ENCODE measurements around the gene RUSF1. TPM values are rescaled to one million over a fixed set of nuclear protein-coding genes. Genes with fewer than 3 reads are reported as not detected.
A peak's percentile ranks its signal among the peaks of the same experiment; 100 is the strongest.

The RUSF1 gene
- polyA plus RNA-seq, 1 of the 3 experiments (the other 2 are of a cell fraction), result 36.5 TPM

DNA sequence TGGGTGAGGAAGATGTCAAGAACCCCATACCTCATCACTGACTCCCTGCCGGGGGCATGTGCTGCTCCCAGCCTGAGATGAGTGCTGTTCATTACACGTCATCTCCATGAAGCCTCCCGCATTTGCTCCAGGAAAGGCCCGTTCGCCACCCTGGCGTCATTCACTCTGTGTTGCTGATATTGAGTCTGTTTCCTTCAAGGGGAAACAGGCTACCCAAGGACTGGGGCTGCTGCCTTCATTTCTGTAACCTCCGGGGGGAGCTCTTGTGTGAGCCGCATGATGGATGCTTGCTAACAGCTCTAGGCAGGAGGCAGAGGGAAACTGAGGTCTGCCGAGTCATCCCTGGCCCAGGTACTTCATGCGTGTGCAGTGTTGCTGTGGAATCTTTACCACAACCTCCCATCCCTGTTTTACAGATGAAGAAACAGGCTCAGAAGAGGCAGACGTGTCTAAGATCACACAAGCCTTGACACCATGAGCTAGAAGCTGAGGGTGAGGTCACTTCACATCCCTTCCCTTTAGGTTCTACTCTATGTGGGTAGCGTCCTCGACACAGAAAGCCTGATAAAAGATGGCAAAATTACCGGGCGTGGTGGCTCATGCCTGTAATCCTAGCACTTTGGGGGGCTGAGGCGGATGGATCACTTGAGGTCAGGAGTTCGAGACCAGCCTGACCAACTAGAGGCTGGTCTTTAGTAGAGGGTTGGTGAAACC lies 52.4 kb downstream of the RUSF1 start:
- POLR2A ChIA-PET, result no interaction called here
- Histone ChIP-seq H3K4me3 (ENCODE audit: low read depth in 2 of 2, low read length in 1 of 2) (no peak overlapping the region), H3K4me2 (peak overlapping the region; percentile 32; the same call in 1 of the 2 replicates), H3K4me1 (ENCODE audit: control insufficient read depth in 1 of 2, insufficient read depth in 2 of 2, low read depth in 1 of 2, low read length in 1 of 2) (peaks cover 46 to 57% of the 10 kb centered on the region in 2 experiments; a peak in 3 of 4 replicates), H3K9me2 (no peaks in the 10 kb centered on the region), H3K9me3 (no peaks in the 10 kb centered on the region), H3F3A (replicated peaks; ENCODE audit: insufficient read depth) (peaks cover 32% of the 10 kb centered on the region), H3K36me3 (replicated peaks in 1 of 2; ENCODE audit: control insufficient read depth in 1 of 2, insufficient read depth in 2 of 2, low read length in 1 of 2) (peaks cover 3 to 10% of the 10 kb centered on the region in 2 experiments), H3K79me2 (ENCODE audit: insufficient read depth) (peaks cover 61% of the 10 kb centered on the region), H3K27me3 (ENCODE audit: insufficient read depth) (no peaks in the 10 kb centered on the region), H3K27ac (ENCODE audit: low read depth in 2 of 2, low read length in 1 of 2) (no peak overlapping the region), H2AFZ (ENCODE audit: low read depth) (no peak overlapping the region), H3K9ac (no peak overlapping the region), H4K20me1 (ENCODE audit: insufficient read depth) (peaks cover 38% of the 10 kb centered on the region)
- CTCF ChIA-PET, result interaction anchor here (0.6 to 8.0 kb wide), 5 partner anchors 12 to 502 kb away, joined by 3 to 80 read pairs (median 3); partner anchors contain the start of genes HSD3B7 and ZNF843
- TF ChIP-seq, protein P1, sequence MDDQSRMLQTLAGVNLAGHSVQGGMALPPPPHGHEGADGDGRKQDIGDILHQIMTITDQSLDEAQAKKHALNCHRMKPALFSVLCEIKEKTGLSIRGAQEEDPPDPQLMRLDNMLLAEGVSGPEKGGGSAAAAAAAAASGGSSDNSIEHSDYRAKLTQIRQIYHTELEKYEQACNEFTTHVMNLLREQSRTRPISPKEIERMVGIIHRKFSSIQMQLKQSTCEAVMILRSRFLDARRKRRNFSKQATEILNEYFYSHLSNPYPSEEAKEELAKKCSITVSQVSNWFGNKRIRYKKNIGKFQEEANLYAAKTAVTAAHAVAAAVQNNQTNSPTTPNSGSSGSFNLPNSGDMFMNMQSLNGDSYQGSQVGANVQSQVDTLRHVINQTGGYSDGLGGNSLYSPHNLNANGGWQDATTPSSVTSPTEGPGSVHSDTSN (IDR thresholded peaks at IDR 0.05), result no peak
- no peak for TF ChIP-seq FOXJ3 (CRISPR knock-in tag; IDR thresholded peaks at IDR 0.05)
- TF ChIP-seq, protein P2, sequence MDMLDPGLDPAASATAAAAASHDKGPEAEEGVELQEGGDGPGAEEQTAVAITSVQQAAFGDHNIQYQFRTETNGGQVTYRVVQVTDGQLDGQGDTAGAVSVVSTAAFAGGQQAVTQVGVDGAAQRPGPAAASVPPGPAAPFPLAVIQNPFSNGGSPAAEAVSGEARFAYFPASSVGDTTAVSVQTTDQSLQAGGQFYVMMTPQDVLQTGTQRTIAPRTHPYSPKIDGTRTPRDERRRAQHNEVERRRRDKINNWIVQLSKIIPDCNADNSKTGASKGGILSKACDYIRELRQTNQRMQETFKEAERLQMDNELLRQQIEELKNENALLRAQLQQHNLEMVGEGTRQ (IDR thresholded peaks at IDR 0.05; ENCODE audit: borderline replicate concordance, low read depth, low read length), result no peak
- TF ChIP-seq RAD21 (IDR thresholded peaks at IDR 0.05; ENCODE audit: low read length), result 0 out of 2 replicates have a peak, but pooled peaks have one; percentile 6
- no peak for TF ChIP-seq SIN3A (IDR thresholded peaks at IDR 0.05; ENCODE audit: borderline replicate concordance, low read depth, low read length)
- no peak for TF ChIP-seq JUND (IDR thresholded peaks at IDR 0.05)
- TF ChIP-seq, protein P3, sequence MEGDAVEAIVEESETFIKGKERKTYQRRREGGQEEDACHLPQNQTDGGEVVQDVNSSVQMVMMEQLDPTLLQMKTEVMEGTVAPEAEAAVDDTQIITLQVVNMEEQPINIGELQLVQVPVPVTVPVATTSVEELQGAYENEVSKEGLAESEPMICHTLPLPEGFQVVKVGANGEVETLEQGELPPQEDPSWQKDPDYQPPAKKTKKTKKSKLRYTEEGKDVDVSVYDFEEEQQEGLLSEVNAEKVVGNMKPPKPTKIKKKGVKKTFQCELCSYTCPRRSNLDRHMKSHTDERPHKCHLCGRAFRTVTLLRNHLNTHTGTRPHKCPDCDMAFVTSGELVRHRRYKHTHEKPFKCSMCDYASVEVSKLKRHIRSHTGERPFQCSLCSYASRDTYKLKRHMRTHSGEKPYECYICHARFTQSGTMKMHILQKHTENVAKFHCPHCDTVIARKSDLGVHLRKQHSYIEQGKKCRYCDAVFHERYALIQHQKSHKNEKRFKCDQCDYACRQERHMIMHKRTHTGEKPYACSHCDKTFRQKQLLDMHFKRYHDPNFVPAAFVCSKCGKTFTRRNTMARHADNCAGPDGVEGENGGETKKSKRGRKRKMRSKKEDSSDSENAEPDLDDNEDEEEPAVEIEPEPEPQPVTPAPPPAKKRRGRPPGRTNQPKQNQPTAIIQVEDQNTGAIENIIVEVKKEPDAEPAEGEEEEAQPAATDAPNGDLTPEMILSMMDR (IDR thresholded peaks at IDR 0.05), result peak; percentile 40
- no peak for TF ChIP-seq TAF1 (IDR thresholded peaks at IDR 0.05; ENCODE audit: borderline replicate concordance, low read depth, low read length)
- TF ChIP-seq GATA2 (CRISPR knock-in tag; IDR thresholded peaks at IDR 0.05), result no peak
- TF ChIP-seq, protein P4, sequence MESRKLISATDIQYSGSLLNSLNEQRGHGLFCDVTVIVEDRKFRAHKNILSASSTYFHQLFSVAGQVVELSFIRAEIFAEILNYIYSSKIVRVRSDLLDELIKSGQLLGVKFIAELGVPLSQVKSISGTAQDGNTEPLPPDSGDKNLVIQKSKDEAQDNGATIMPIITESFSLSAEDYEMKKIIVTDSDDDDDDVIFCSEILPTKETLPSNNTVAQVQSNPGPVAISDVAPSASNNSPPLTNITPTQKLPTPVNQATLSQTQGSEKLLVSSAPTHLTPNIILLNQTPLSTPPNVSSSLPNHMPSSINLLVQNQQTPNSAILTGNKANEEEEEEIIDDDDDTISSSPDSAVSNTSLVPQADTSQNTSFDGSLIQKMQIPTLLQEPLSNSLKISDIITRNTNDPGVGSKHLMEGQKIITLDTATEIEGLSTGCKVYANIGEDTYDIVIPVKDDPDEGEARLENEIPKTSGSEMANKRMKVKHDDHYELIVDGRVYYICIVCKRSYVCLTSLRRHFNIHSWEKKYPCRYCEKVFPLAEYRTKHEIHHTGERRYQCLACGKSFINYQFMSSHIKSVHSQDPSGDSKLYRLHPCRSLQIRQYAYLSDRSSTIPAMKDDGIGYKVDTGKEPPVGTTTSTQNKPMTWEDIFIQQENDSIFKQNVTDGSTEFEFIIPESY (IDR thresholded peaks at IDR 0.05; ENCODE audit: borderline replicate concordance, low read depth), result no peak
- no peak for TF ChIP-seq TEAD4 (IDR thresholded peaks at IDR 0.05; ENCODE audit: borderline replicate concordance, insufficient read depth)
- DNase-seq, result peak; percentile 12
- 82% methylated on average over 17 of the region's 17 CpGs for WGBS (ENCODE audit: low lambda C conversion rate)
